ENCODE data around the gene MACF1. TPM values are rescaled to one million over a fixed set of nuclear protein-coding genes. Genes with fewer than 3 reads are reported as not detected.

Gene MACF1
- total and polyA plus RNA-seq, 2 donors = 93.2 to 124 TPM

DNA sequence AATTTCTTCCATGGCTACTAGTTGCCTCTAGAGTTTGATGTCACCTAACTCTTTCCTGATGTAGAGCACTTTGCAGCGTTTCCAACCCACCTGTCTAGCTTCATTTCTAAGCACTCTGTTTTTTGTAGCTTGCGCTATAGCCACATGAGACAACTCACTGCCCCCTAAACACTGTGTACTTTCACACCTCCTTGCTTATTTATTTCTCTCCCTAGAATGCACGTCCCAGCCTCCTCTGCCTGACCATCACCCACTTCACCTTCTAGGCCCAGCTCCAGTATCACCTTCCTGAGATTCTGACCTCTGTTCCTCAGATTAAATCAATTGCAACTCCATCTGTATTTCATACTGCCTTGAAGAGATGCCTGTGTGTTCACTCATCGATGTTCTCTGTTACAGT is 32.5 kb downstream of the MACF1 start:
- Histone ChIP-seq H3K4me1 (ENCODE audit: control insufficient read depth in 2 of 2, insufficient read depth in 2 of 2, low read length in 2 of 2) (peaks cover 0 to 3% of the 10 kb centered on the region in 2 donors), H3K27ac (ENCODE audit: low read depth in 1 of 2, low read length in 1 of 2) (no peak overlapping the region)
- WGBS = 98% methylated on average over 4 of the region's 4 CpGs

DNA sequence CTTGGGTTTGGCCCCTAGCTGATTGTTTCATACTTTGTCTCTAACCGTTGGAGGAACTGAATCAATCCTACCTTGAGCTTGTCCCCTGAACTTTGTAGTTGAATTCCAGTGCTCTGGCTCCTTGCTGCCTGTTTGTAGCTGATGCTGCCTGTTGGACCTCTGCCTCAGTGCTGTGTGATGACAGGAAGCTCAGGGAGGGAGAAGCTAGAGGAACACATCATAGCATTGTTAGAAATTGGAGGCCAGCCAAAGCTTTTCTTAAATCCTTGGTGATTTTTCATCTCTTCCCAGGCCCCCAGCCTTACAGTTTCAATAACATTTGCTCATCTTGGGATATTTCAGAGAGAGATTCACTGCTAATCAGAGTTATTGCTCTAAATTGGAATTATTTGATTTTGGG is 34.0 kb downstream of the MACF1 start:
- no peak overlapping the region for H3K4me3 ChIP-seq (ENCODE audit: low read length in 2 of 2)
- no peaks in the 10 kb centered on the region for H3K9me3 ChIP-seq (ENCODE audit: control insufficient read depth in 2 of 2, insufficient read depth in 1 of 2, low read length in 1 of 2)
- no peaks in the 10 kb centered on the region for H3K27me3 ChIP-seq (ENCODE audit: control insufficient read depth in 2 of 2, insufficient read depth in 1 of 2, low read length in 1 of 2)
- peaks cover 6 to 7% of the 10 kb centered on the region in 2 donors for H3K36me3 ChIP-seq (ENCODE audit: control insufficient read depth in 2 of 2, insufficient read depth in 2 of 2, low read length in 1 of 2)
- H3K27ac ChIP-seq (ENCODE audit: low read depth in 1 of 2, low read length in 1 of 2) = no peak overlapping the region
- DNase-seq (ENCODE audit: low read depth in 6 of 9, low spot score in 9 of 9) = no peak
- H3K4me1 ChIP-seq (ENCODE audit: control insufficient read depth in 2 of 2, insufficient read depth in 2 of 2, low read length in 2 of 2) = peaks cover 0 to 3% of the 10 kb centered on the region in 2 donors
- WGBS = 89% methylated on average over 1 of the region's 1 CpG

More for the DNA sequence above, 32.5 kb downstream of the MACF1 start:
- Histone ChIP-seq H3K27me3 (ENCODE audit: control insufficient read depth in 2 of 2, insufficient read depth in 1 of 2, low read length in 1 of 2) (no peaks in the 10 kb centered on the region), H3K4me3 (ENCODE audit: low read length in 2 of 2) (no peak overlapping the region), H3K36me3 (ENCODE audit: control insufficient read depth in 2 of 2, insufficient read depth in 2 of 2, low read length in 1 of 2) (peaks cover 10 to 16% of the 10 kb centered on the region in 2 donors), H3K9me3 (ENCODE audit: control insufficient read depth in 2 of 2, insufficient read depth in 1 of 2, low read length in 1 of 2) (no peaks in the 10 kb centered on the region)
- no peak for DNase-seq (ENCODE audit: low read depth in 6 of 9, low spot score in 9 of 9)

DNA sequence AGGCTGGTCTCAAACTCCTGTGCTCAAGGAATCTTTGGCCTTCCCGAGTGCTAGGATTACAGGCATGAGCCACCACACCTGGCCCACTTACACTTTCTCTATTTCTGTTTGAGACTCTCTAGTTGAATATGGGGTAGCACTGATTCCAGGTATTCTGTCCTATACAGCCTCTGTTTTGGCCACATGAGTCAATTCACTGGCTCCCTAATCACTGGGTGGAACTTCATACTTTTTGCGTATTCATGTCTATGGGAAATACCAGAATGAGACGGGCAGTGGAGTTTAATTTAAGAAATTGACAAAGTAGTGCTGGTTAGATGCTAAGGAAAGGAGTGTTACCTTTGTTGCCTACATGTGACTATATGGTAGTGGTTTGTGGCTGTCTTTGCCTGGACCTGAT is 35.5 kb downstream of the MACF1 start:
- Histone ChIP-seq H3K27me3 (ENCODE audit: control insufficient read depth in 2 of 2, insufficient read depth in 1 of 2, low read length in 1 of 2) (no peaks in the 10 kb centered on the region), H3K27ac (ENCODE audit: low read depth in 1 of 2, low read length in 1 of 2) (no peak overlapping the region), H3K36me3 (ENCODE audit: control insufficient read depth in 2 of 2, insufficient read depth in 2 of 2, low read length in 1 of 2) (peaks cover 6 to 7% of the 10 kb centered on the region in 2 donors), H3K9me3 (ENCODE audit: control insufficient read depth in 2 of 2, insufficient read depth in 1 of 2, low read length in 1 of 2) (no peaks in the 10 kb centered on the region), H3K4me1 (ENCODE audit: control insufficient read depth in 2 of 2, insufficient read depth in 2 of 2, low read length in 2 of 2) (peaks cover 0 to 3% of the 10 kb centered on the region in 2 donors), H3K4me3 (ENCODE audit: low read length in 2 of 2) (no peak overlapping the region)
- over 99% methylated on average over 3 of the region's 3 CpGs for WGBS
- no peak for DNase-seq (ENCODE audit: low read depth in 6 of 9, low spot score in 9 of 9)

- Histone ChIP-seq H3K27me3 (ENCODE audit: control insufficient read depth in 2 of 2, insufficient read depth in 1 of 2, low read length in 1 of 2) (no peaks in the 10 kb centered on the region), H3K9me3 (ENCODE audit: control insufficient read depth in 2 of 2, insufficient read depth in 1 of 2, low read length in 1 of 2) (no peaks in the 10 kb centered on the region), H3K36me3 (ENCODE audit: control insufficient read depth in 2 of 2, insufficient read depth in 2 of 2, low read length in 1 of 2) (peaks cover 0 to 3% of the 10 kb centered on the region in 2 donors), H3K4me1 (ENCODE audit: control insufficient read depth in 2 of 2, insufficient read depth in 2 of 2, low read length in 2 of 2) (peaks cover 0 to under 1% of the 10 kb centered on the region in 2 donors), H3K27ac (ENCODE audit: low read depth in 1 of 2, low read length in 1 of 2) (no peak overlapping the region), H3K4me3 (ENCODE audit: low read length in 2 of 2) (no peak overlapping the region)
- WGBS = 98% methylated on average over 2 of the region's 2 CpGs
- DNase-seq (ENCODE audit: low read depth in 6 of 9, low spot score in 9 of 9) = no peak
Observed at GRCh38 chr1:39243302-39243701, 38.8 kb downstream of the MACF1 start.

- DNase-seq (ENCODE audit: low read depth in 6 of 9, low spot score in 9 of 9) = no peak
- Histone ChIP-seq H3K27me3 (ENCODE audit: control insufficient read depth in 2 of 2, insufficient read depth in 1 of 2, low read length in 1 of 2) (no peaks in the 10 kb centered on the region), H3K27ac (ENCODE audit: low read depth in 1 of 2, low read length in 1 of 2) (no peak overlapping the region), H3K4me3 (ENCODE audit: low read length in 2 of 2) (no peak overlapping the region), H3K36me3 (ENCODE audit: control insufficient read depth in 2 of 2, insufficient read depth in 2 of 2, low read length in 1 of 2) (peaks cover 11 to 19% of the 10 kb centered on the region in 2 donors), H3K9me3 (ENCODE audit: control insufficient read depth in 2 of 2, insufficient read depth in 1 of 2, low read length in 1 of 2) (no peaks in the 10 kb centered on the region), H3K4me1 (ENCODE audit: control insufficient read depth in 2 of 2, insufficient read depth in 2 of 2, low read length in 2 of 2) (no peaks in the 10 kb centered on the region)
- over 99% methylated on average over 2 of the region's 2 CpGs for WGBS
Observed at GRCh38 chr1:39250460-39251240, 46.2 kb downstream of the MACF1 start.

DNA sequence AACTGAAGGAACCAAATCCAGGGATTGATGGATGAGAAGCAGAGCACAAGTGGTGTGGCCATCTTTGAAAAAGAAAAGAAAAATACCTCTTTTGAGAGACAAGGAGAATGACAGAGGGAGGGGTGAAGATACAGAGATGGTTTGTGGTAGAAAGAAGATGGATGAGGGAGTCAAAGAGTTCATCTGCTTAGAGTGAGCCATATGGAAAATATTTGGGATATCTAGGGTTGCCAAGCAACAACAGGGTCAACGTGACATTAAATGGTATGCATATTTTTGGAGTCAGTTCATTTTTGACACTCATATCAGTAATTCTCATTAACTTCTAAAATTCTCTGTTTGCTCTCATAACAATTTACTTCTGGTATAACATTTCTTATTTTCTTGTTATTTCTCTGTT is 50.7 kb downstream of the MACF1 start:
- Histone ChIP-seq H3K4me1 (ENCODE audit: control insufficient read depth in 2 of 2, insufficient read depth in 2 of 2, low read length in 2 of 2) (no peaks in the 10 kb centered on the region), H3K9me3 (ENCODE audit: control insufficient read depth in 2 of 2, insufficient read depth in 1 of 2, low read length in 1 of 2) (no peaks in the 10 kb centered on the region), H3K4me3 (ENCODE audit: low read length in 2 of 2) (no peak overlapping the region), H3K27ac (ENCODE audit: low read depth in 1 of 2, low read length in 1 of 2) (no peak overlapping the region), H3K36me3 (ENCODE audit: control insufficient read depth in 2 of 2, insufficient read depth in 2 of 2, low read length in 1 of 2) (peaks cover 29 to 45% of the 10 kb centered on the region in 2 donors), H3K27me3 (ENCODE audit: control insufficient read depth in 2 of 2, insufficient read depth in 1 of 2, low read length in 1 of 2) (no peaks in the 10 kb centered on the region)
- 87% methylated on average over 1 of the region's 1 CpG for WGBS
- DNase-seq (ENCODE audit: low read depth in 6 of 9, low spot score in 9 of 9) = no peak

DNA sequence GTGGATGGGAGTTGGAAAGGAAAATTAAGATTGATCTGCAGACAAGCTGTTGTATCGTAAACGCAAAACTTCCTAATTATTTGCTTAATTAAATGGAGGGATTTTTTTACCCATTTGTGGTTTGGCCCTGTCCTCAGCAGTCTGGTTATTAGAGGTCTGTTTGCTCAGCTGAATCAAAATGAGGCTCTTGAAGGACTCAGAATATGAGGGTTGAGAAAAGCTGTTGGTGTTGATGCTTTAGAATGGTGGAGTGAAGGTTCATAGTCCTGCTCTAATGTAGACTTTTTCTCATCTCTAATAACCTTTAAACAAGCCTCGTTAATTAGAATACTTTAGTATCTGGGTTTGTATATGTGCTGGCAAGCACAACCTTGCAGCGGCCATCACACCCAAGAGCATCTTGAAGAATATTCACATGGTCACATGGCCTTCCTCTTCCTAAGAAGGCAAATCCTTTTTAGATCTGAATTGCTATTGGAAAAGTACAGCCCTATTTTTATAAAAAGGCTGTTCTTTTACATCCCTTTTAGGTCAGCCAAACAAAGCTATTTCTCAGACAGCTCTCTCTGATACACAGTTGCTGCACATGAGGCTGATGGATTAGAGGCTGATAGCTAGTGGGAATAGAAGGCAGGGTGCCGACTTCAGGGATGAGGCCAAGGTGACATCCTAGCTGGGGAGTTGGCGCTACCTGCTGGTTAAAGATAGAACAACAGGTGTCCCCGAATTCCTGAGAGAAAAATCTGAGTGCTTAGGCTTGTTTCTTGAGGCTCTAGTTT is 53.8 kb downstream of the MACF1 start:
- Histone ChIP-seq H3K27ac (ENCODE audit: low read depth in 1 of 2, low read length in 1 of 2) (no peak overlapping the region), H3K4me1 (ENCODE audit: control insufficient read depth in 2 of 2, insufficient read depth in 2 of 2, low read length in 2 of 2) (peaks cover 0 to 3% of the 10 kb centered on the region in 2 donors), H3K27me3 (ENCODE audit: control insufficient read depth in 2 of 2, insufficient read depth in 1 of 2, low read length in 1 of 2) (no peaks in the 10 kb centered on the region), H3K9me3 (ENCODE audit: control insufficient read depth in 2 of 2, insufficient read depth in 1 of 2, low read length in 1 of 2) (no peaks in the 10 kb centered on the region), H3K4me3 (ENCODE audit: low read length in 2 of 2) (no peak overlapping the region), H3K36me3 (ENCODE audit: control insufficient read depth in 2 of 2, insufficient read depth in 2 of 2, low read length in 1 of 2) (peaks cover 23 to 44% of the 10 kb centered on the region in 2 donors)
- peak; percentile 18 to 73 (median 49) for DNase-seq (ENCODE audit: low read depth in 6 of 9, low spot score in 9 of 9)
- 60% methylated on average over 7 of the region's 7 CpGs for WGBS

DNA sequence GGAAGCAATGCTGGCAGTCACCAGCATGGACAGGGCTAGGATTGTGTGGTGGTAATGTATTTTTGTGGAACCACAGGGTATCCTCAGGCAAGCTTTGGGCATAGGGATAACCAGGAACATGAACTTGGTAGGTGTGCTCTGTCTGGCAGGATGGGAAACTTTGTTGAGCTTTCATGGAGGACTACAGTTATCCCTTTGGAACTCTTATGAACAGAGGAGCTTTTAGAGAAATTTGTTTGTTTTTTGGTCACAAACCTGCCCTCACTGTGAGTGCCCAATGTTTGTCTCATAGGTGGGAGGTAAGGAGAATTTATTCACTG is 54.4 kb downstream of the MACF1 start:
- Histone ChIP-seq H3K4me1 (ENCODE audit: control insufficient read depth in 2 of 2, insufficient read depth in 2 of 2, low read length in 2 of 2) (peaks cover 0 to 3% of the 10 kb centered on the region in 2 donors), H3K27ac (ENCODE audit: low read depth in 1 of 2, low read length in 1 of 2) (no peak overlapping the region), H3K9me3 (ENCODE audit: control insufficient read depth in 2 of 2, insufficient read depth in 1 of 2, low read length in 1 of 2) (no peaks in the 10 kb centered on the region), H3K27me3 (ENCODE audit: control insufficient read depth in 2 of 2, insufficient read depth in 1 of 2, low read length in 1 of 2) (no peaks in the 10 kb centered on the region), H3K4me3 (ENCODE audit: low read length in 2 of 2) (no peak overlapping the region), H3K36me3 (ENCODE audit: control insufficient read depth in 2 of 2, insufficient read depth in 2 of 2, low read length in 1 of 2) (peaks cover 23 to 43% of the 10 kb centered on the region in 2 donors)
- DNase-seq (ENCODE audit: low read depth in 6 of 9, low spot score in 9 of 9) = no peak

- H3K4me3 ChIP-seq (ENCODE audit: low read length in 2 of 2) = no peak overlapping the region
- DNase-seq (ENCODE audit: low read depth in 6 of 9, low spot score in 9 of 9) = peak in 1 of 9 donors; percentile 17
- no peak overlapping the region for H3K27ac ChIP-seq (ENCODE audit: low read depth in 1 of 2, low read length in 1 of 2)
- H3K36me3 ChIP-seq (ENCODE audit: control insufficient read depth in 2 of 2, insufficient read depth in 2 of 2, low read length in 1 of 2) = peaks cover 16 to 25% of the 10 kb centered on the region in 2 donors
- no peaks in the 10 kb centered on the region for H3K27me3 ChIP-seq (ENCODE audit: control insufficient read depth in 2 of 2, insufficient read depth in 1 of 2, low read length in 1 of 2)
- H3K9me3 ChIP-seq (ENCODE audit: control insufficient read depth in 2 of 2, insufficient read depth in 1 of 2, low read length in 1 of 2) = no peaks in the 10 kb centered on the region
- peaks cover 0 to 3% of the 10 kb centered on the region in 2 donors for H3K4me1 ChIP-seq (ENCODE audit: control insufficient read depth in 2 of 2, insufficient read depth in 2 of 2, low read length in 2 of 2)
- WGBS = 84% methylated on average over 2 of the region's 2 CpGs
Observed at GRCh38 chr1:39261712-39262221, 57.3 kb downstream of the MACF1 start.

Measured in thymus (tissue), 11 donors.